ENCODE measurements around the gene RPL6. TPM values are rescaled to one million over a fixed set of nuclear protein-coding genes. Genes with fewer than 3 reads are reported as not detected.
"Not testable (repeated sequence)": the region's sequence is repeated elsewhere in the genome, so short reads cannot be mapped to it uniquely, and the experiment has no call there.

The RPL6 gene
- total RNA-seq (2021; fragmentation: NEBNext Ultra II Directional; extraction: Animal tissue kit (Norgen Biotek cat#: 25700)) = 1,000 to 10,000 TPM; 1,282 to 1,468 (median 1,387) TPM
- long read RNA-seq, transcript RPL6-201 (7 exons, 947 nt) = major isoform, 947 of 1,564 reads
- long read RNA-seq, transcript RPL6-202 (7 exons, 1,074 nt) = minor isoform, 32 of 1,564 reads
- long read RNA-seq, partial matches to known transcripts = 550 of 1,564 reads
- long read RNA-seq, other reads (novel, unspliced or antisense) = 35 of 1,564 reads

DNA sequence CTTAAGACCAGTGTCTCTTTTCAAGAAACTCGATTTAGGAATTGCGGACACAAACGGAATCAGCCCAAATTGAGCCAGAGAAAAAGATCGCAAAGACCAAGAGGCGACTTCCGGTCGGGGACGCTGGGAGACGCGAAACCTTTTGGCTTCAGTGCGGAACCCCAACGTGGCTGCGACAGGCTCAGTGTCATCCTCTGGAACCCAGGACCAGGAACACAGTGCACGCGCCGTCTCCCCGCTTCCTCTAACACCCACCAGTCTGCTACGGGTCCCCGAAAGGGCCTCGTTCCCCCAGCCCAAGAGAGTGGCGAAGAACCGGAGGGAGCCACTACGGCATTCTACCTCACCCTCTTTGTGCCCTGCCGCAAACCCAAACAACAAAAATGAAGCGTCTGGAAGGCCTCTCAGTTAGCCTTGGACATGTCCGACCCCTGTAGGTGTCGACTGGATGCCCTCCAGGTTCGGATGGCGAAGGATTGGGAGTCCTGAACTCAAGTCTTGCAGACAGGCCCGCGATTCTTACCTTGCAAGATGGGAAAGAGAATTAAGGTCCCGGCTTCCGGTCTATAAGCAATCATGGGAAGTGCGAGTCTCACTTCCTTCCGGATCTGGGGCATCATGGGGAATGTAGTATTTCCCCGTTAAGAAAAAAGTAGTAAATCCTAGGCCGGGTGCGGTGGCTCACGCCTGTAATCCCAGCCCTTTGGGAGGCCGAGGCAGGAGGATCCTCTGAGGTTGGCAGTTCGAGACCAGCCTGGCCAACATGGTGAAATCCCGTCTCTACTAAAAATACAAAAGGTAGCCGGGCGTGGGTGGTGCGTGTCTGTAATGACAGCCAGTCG lies at the start of gene RPL6:
Gene RPL6, minus strand, starts transcription at position 542 of the 842 bp plus-strand sequence. CDS start 949 bp downstream, outside the sequence.
- Mint-ChIP-seq H3K36me3 (ENCODE audit: low read depth) (peaks cover 45% of the 10 kb centered on the region), H3K9me3 (peaks cover 13% of the 10 kb centered on the region), H3K27ac (peak within 1 kb of the TSS; percentile 99), H3K27me3 (ENCODE audit: insufficient read depth) (peaks cover 9% of the 10 kb centered on the region), H3K4me3 (peak within 1 kb of the TSS; percentile 99), H3K4me1 (ENCODE audit: low read depth) (peaks cover 42% of the 10 kb centered on the region)
- peak; percentile 90 for DNase-seq
- TF ChIP-seq, protein P1, sequence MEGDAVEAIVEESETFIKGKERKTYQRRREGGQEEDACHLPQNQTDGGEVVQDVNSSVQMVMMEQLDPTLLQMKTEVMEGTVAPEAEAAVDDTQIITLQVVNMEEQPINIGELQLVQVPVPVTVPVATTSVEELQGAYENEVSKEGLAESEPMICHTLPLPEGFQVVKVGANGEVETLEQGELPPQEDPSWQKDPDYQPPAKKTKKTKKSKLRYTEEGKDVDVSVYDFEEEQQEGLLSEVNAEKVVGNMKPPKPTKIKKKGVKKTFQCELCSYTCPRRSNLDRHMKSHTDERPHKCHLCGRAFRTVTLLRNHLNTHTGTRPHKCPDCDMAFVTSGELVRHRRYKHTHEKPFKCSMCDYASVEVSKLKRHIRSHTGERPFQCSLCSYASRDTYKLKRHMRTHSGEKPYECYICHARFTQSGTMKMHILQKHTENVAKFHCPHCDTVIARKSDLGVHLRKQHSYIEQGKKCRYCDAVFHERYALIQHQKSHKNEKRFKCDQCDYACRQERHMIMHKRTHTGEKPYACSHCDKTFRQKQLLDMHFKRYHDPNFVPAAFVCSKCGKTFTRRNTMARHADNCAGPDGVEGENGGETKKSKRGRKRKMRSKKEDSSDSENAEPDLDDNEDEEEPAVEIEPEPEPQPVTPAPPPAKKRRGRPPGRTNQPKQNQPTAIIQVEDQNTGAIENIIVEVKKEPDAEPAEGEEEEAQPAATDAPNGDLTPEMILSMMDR (IDR thresholded peaks at IDR 0.05) = no peak

- H3K4me1 Mint-ChIP-seq (ENCODE audit: low read depth) = no peaks in the 10 kb centered on the region
- no peak overlapping the region for H3K27ac Mint-ChIP-seq
- no peak overlapping the region for H3K4me3 Mint-ChIP-seq
- H3K27me3 Mint-ChIP-seq (ENCODE audit: insufficient read depth) = peaks cover 1% of the 10 kb centered on the region; the same call in 1 of the 2 replicates
- TF ChIP-seq, protein P1 (IDR thresholded peaks at IDR 0.05) = no peak
- H3K9me3 Mint-ChIP-seq = no peaks in the 10 kb centered on the region
- H3K36me3 Mint-ChIP-seq (ENCODE audit: low read depth) = peaks cover 32% of the 10 kb centered on the region
- no peak for DNase-seq
These were observed 49.3 kb upstream of the RPL6 start for GRCh38 chr12:112458751-112459150.

GRCh38 chr12:112458330-112458729 lies 48.9 kb upstream of the RPL6 start:
- Mint-ChIP-seq H3K4me3 (no peak overlapping the region), H3K36me3 (ENCODE audit: low read depth) (peaks cover 32% of the 10 kb centered on the region), H3K27me3 (ENCODE audit: insufficient read depth) (peaks cover 1% of the 10 kb centered on the region; the same call in 1 of the 2 replicates), H3K4me1 (ENCODE audit: low read depth) (no peaks in the 10 kb centered on the region), H3K27ac (no peak overlapping the region), H3K9me3 (no peaks in the 10 kb centered on the region)
- no peak for DNase-seq
- TF ChIP-seq, protein P1 (IDR thresholded peaks at IDR 0.05) = no peak

GRCh38 chr12:112457142-112457541 lies 47.7 kb upstream of the RPL6 start:
- H3K27me3 Mint-ChIP-seq (ENCODE audit: insufficient read depth); DNase-seq; H3K9me3 Mint-ChIP-seq; H3K4me1 Mint-ChIP-seq (ENCODE audit: low read depth); H3K27ac Mint-ChIP-seq; H3K4me3 Mint-ChIP-seq: not testable (repeated sequence)
- H3K36me3 Mint-ChIP-seq (ENCODE audit: low read depth) = peaks cover 32% of the 10 kb centered on the region

DNA sequence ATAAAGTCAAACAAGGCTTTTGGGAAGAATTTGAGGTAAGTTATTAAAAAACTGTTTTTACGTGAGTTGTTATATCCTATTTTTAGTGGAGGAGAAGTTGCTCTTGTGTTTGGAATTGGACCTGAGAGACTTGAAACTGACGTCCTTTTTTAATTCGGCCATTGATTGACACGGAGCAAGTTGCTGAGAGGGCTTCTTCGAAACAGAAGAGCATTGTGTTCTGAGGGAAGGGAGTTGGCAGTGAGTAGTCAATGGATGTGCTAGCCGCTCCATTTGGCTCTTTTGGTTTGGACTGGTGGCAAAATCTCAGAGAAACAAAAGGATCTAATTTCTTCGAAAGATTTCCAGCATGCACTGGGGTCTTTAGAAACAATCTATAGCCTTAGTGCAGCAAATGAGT lies 46.6 kb upstream of the RPL6 start:
- no peak overlapping the region for H3K27ac Mint-ChIP-seq
- no peak overlapping the region for H3K4me3 Mint-ChIP-seq
- H3K27me3 Mint-ChIP-seq (ENCODE audit: insufficient read depth) = peaks cover 1% of the 10 kb centered on the region; the same call in 1 of the 2 replicates
- peaks cover 37% of the 10 kb centered on the region for H3K36me3 Mint-ChIP-seq (ENCODE audit: low read depth)
- no peaks in the 10 kb centered on the region for H3K4me1 Mint-ChIP-seq (ENCODE audit: low read depth)
- DNase-seq = no peak
- TF ChIP-seq, protein P1 (IDR thresholded peaks at IDR 0.05) = no peak
- H3K9me3 Mint-ChIP-seq = no peaks in the 10 kb centered on the region

- H3K9me3 Mint-ChIP-seq = no peaks in the 10 kb centered on the region
- H3K36me3 Mint-ChIP-seq (ENCODE audit: low read depth) = peaks cover 22% of the 10 kb centered on the region
- TF ChIP-seq, protein P1 (IDR thresholded peaks at IDR 0.05) = no peak
- H3K4me1 Mint-ChIP-seq (ENCODE audit: low read depth) = no peaks in the 10 kb centered on the region
- H3K27me3 Mint-ChIP-seq (ENCODE audit: insufficient read depth) = no peaks in the 10 kb centered on the region
- DNase-seq = no peak
- H3K4me3 Mint-ChIP-seq = no peak overlapping the region
- no peak overlapping the region for H3K27ac Mint-ChIP-seq
These were observed 41.3 kb upstream of the RPL6 start for GRCh38 chr12:112450725-112451124.

- not testable (repeated sequence) for H3K4me3 Mint-ChIP-seq; H3K27ac Mint-ChIP-seq; H3K27me3 Mint-ChIP-seq (ENCODE audit: insufficient read depth); H3K9me3 Mint-ChIP-seq; H3K4me1 Mint-ChIP-seq (ENCODE audit: low read depth); DNase-seq
- peaks cover 15% of the 10 kb centered on the region; the same call in 1 of the 2 replicates for H3K36me3 Mint-ChIP-seq (ENCODE audit: low read depth)
These were observed 38.8 kb upstream of the RPL6 start for GRCh38 chr12:112448165-112448564.

Data from HFFc6 (cell line).